Stimulated activated CD4-positive, alpha-beta T cell treated with anti-CD3 and anti-CD28 coated beads, TNF-alpha, amount 100 ng/mL, for 1 hour (primary cell): ENCODE measurements around the gene KLHL8.

Experiments
- DNase-seq, 3 donors: peaks; one replicate each; pipeline ENCODE4 v3.0.0-alpha.2; 2020; ENCODE audit warnings: low read depth in 3 of 3, low spot score in 1 of 3

KLHL8 gene

DNA sequence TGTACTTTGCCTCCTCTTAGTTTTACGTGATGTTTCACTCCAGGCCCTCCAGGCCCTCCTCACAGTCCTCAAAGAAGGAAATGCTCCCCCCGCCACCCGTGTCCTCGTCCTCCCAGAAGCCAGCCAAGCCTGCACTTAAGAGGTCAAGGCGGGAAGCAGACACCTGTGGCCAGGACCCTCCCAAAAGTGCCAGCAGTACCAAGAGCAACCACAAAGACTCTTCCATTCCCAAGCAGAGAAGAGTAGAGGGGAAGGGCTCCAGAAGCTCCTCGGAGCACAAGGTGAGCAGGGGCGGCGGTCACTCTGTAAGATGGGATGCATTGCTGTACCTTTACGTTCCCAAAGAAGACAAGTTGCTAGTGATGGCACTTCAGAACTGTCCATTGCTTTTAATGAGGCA is 94.4 kb downstream of the KLHL8 start:
- DNase-seq: no peak

- no peak for DNase-seq
These were observed 98.2 kb downstream of the KLHL8 start for GRCh38 chr4:87122252-87122651.

DNA sequence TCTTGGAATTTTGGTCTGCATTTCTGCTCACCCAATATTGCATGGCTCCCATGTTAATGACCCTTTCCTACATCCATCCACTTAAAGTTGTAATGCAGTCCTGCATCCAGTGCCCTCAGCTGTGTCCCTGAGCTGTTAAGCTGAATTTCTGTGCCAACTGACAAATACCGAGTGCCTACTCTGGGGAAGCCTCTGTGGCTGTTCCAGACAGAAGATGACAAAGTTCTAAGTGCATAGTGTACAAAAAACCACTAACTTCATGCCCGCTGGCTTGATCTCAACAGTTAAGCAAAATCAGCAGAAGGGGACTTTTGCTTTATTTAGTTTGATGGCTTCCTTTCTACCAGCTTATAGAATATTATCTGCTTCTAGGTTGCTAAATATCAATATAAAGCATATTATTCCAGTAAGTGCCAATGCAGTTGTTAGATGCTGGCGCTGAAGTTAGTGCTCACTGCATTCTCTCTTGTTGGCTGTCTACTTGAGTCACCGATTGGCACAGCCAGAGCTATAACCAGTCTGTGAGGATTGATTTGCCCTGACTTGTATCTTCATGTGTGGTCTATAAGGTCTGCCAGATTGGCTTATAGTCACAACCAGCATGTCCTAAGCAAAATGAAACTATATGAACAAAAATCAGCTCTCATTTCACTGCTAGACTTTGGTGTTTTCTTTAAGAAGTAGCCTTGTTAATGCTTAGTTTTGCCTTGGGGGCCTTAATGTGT is 98.9 kb downstream of the KLHL8 start:
- no peak for DNase-seq

GRCh38 chr4:87120411-87121162 is 99.8 kb downstream of the KLHL8 start:
- no peak for DNase-seq

DNA sequence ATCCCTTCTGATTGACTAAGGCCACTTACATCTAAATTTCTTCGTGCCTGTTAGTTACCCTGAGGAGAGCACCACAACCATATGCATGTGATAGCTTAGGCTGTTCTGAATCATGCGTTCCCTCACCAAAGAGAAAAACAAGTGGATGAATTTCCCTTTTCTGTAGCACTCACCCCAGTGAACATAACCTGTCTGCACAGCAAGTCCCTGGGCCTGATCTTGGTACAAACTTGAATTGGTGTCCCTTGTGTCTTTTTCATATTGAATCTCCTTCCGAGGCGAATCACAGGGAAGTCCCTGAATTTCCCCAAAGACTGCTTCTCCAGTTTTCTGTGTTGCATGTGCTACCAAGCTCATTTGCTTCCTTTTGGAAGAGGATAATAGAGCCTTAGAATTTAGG is 100.4 kb downstream of the KLHL8 start:
- DNase-seq: no peak

- no peak for DNase-seq
These were observed 101.6 kb downstream of the KLHL8 start for GRCh38 chr4:87118826-87119225.

DNA sequence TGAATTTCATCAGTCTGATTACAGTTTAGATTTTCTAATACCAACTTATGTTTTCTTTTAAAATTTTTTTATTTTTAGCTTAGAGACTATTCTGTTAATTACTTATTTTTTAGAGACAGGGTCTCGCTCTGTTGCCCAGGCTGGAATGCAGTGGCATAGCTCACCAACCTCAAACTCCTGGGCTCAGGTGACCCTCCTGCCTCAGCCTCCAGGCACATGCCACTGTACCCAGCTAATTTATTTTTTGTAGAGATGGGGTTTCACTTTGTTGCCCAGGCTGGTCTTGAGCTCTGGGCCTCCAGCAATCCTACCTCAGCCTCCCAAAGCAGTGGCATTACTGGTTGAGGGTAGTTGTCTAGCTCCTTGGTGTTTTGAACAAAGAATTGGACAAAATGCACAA is 102.0 kb downstream of the KLHL8 start:
- no peak for DNase-seq

GRCh38 chr4:87117732-87118075 is 102.7 kb downstream of the KLHL8 start:
- no peak for DNase-seq

GRCh38 chr4:87117051-87117731 is 103.2 kb downstream of the KLHL8 start:
- DNase-seq: no peak

- no peak for DNase-seq
These were observed 104.2 kb downstream of the KLHL8 start for GRCh38 chr4:87116231-87116630.

- no peak for DNase-seq
These were observed 106.0 kb downstream of the KLHL8 start for GRCh38 chr4:87114245-87115062.

DNA sequence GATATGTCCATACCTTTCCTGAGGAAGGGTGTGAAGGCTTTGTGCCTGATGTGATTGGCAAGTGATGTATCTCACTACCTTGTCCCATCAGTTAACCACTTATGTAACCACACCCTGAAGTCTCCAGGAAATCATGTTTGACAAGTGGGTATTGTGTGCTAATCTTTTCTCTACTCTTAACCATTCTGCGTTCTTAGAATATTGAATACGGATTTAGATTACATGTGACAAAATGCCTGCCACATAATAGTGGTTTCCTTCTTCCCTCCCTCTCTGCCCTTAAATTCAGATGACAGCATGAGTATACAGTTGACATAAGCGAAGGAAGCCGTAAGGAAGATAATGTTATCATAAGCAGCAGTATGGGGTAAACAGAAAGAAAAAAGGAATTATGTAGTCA is 108.4 kb downstream of the KLHL8 start:
- no peak for DNase-seq
